NCI-H510A treated with DMSO at 0.1 percent for 48 hours (cell line): Measurements from ENCODE around the gene HIKESHI.
"Not testable (repeated sequence)": the region's sequence is repeated elsewhere in the genome, so short reads cannot be mapped to it uniquely, and the experiment has no call there.

ENCODE experiments used
- DNase-seq: peaks from one replicate; lab custom pipeline; 2025; lab: John Stamatoyannopoulos, UW

HIKESHI gene

GRCh38 chr11:86292912-86293616 lies 9.0 kb upstream of the HIKESHI start:
- no peak for DNase-seq

- no peak for DNase-seq
Observed at GRCh38 chr11:86294026-86294425, 8.0 kb upstream of the HIKESHI start.

DNA sequence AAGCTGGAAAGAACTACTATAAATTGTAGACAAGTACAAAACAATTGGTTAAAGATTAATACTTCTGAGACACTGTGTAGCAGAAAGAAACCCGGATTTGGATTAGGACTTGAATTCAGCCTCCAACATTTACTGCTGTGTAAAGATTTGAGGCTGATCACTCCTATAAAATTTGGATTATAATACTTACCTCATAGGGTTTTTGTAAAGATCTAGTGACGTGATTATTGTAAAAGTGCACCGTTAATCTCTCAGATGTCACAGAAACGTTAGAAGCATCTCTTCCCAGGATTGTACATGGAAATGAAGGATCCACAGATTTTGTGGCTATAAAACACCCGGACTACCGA lies 323 bp upstream of the HIKESHI start:
- DNase-seq, result no peak

DNA sequence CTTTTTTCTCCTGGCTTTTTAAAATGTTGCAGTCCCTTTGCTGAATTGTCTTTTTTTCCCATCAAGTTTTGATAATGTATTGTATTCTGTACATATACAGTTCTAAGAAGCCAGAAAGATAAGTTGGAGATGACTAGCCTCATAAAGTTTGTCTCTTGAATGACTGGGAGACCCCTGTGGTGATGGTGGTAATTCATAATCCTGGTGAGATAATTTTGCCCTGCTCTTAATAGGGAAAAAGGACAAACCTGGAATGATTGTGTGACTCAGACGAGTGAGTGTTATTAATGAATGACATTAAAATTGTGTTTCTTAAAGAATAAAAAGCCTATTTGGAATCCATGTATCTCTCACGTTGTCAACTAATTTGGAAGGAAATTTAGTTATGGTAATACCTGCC lies 1.2 kb downstream of the HIKESHI start:
- DNase-seq, result no peak

- not testable (repeated sequence) for DNase-seq
Observed at GRCh38 chr11:86308710-86309109, 6.7 kb downstream of the HIKESHI start.

DNA sequence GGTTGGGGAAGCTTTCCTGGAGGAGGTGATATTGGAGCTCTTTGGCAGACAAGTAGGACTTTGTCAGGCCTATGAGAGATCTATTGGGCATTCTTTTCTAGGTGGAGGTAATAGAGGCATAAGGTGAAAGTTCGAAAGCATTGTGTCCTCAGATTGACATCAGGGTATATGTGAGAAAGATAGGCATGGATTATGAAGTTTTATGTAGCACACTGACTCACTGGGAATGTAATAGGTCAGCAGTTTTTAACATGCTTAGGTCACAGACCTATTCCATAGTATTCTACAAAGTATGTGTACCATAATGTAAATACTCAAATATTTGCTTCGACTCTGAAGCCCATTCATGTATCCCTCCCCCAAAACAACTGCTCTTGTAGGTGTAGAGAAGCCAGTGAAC lies 11.8 kb downstream of the HIKESHI start:
- no peak for DNase-seq

DNA sequence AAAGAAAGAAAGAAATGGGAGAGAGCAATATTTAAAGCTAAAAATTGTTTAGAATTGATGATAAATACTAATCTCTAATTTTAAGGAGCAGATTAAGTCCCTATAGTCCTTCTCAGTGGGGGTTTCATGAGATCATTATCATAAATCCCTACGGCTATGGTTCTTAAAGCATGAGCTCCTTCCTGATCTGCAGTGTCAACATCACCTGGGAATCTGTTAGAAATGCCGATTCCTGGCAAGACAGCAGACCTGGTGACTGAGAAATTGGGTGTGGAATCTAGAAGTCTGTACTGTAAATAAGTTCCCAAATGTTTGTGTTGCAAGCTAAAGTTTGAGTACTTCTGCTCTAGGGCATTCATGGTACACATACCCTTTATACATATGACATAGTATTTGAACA lies 12.6 kb downstream of the HIKESHI start:
- no peak for DNase-seq

- DNase-seq, result no peak
Observed at GRCh38 chr11:86335131-86335767, 33.2 kb downstream of the HIKESHI start.

GRCh38 chr11:86337227-86337626 lies 35.2 kb downstream of the HIKESHI start:
- DNase-seq, result no peak

GRCh38 chr11:86341382-86341781 lies 39.3 kb downstream of the HIKESHI start:
- DNase-seq, result no peak

- no peak for DNase-seq
Observed at GRCh38 chr11:86346513-86346912, 44.5 kb downstream of the HIKESHI start.

GRCh38 chr11:86355256-86355655 lies 53.2 kb downstream of the HIKESHI start:
- DNase-seq, result no peak

DNA sequence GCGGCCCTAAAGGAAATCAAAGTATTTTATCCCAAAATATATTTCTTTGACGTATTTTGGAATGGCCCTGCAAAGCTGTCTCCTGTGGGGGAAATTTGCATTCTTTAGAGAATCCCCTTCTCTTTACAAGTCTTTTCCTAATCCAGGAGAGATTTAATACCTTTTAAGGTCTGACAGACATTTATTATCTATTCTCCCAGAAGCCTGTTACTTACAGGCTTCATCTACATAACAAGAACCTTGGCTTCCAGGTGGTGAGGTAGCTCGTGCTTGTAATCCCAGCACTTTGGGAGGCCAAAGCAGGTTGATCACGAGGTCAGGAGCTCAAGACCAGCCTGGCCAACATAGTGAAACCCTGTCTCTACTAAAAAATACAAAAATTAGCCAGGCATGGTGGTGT lies 55.4 kb downstream of the HIKESHI start:
- DNase-seq, result not testable (repeated sequence)

GRCh38 chr11:86358720-86359119 lies 56.7 kb downstream of the HIKESHI start:
- no peak for DNase-seq

GRCh38 chr11:86360775-86361395 lies 58.8 kb downstream of the HIKESHI start:
- no peak for DNase-seq

- DNase-seq, result no peak
Observed at GRCh38 chr11:86363424-86363823, 61.4 kb downstream of the HIKESHI start.

- DNase-seq, result no peak
Observed at GRCh38 chr11:86365546-86365945, 63.5 kb downstream of the HIKESHI start.

GRCh38 chr11:86369668-86370067 lies 67.6 kb downstream of the HIKESHI start:
- no peak for DNase-seq

GRCh38 chr11:86370171-86370570 lies 68.1 kb downstream of the HIKESHI start:
- DNase-seq, result no peak

DNA sequence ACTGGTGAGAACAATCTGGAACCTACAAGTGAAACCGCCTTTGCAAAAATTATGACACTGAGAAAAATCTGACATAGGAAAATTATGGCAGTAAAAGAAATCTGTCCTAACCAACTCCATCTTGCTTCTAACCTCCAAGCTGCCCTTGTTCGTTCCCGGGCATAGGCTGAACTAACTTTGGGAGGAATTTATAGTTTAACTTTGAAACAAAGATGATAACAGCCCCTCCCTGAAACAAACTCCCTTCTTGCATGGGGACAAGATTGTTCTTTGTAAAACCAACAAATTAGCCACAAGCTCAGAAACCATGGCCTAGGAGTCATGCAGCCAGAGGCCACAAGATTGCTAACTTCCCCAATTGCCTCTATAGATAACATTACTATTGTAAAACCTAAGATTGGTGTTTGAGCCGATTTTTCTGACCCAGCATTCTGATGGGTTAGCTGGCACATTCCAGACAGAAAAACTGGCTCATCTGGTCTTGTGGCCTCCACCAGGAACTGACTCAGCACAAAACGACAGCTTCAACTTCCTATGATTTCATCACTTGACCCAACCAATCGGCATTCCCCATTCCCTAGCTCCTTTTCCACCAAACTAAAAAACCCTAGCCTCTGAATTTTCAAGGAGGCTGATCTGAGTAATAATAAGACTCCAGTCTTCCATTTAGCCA lies 69.0 kb downstream of the HIKESHI start:
- DNase-seq, result no peak

DNA sequence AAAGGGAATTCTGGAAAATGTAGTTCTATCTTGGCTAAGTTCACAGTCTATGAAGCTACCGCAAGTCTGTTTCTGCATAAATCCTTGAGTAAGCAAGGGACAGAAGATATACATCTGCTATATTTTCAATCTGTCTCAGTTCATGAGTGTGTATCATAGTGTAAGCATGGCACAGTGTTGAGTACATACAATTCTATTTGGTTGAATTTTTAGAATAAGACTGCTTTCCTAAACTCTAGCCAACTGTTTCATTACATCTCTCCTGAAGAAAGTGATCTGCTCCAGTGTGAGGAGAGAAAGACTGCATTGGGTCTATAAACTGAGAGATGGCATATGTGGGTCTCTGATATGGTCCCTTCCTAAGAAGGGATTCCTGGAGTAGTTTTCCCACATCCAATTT lies 70.0 kb downstream of the HIKESHI start:
- DNase-seq, result no peak

GRCh38 chr11:86372586-86372985 lies 70.5 kb downstream of the HIKESHI start:
- no peak for DNase-seq

GRCh38 chr11:86374069-86374468 lies 72.0 kb downstream of the HIKESHI start:
- no peak for DNase-seq
